ENCODE data around the gene ZNF837. TPM values are rescaled to one million over a fixed set of nuclear protein-coding genes. Genes with fewer than 3 reads are reported as not detected.
A peak's percentile ranks its signal among the peaks of the same experiment; 100 is the strongest.

ZNF837 gene
- total RNA-seq, 1 donor from 2014 or later, result 0.52 TPM

- Histone ChIP-seq H3K4me3 (ENCODE audit: low read length in 3 of 3) (peak within 1 kb of the TSS; percentile 84 to 100 (median 100)), H3K4me1 (ENCODE audit: control insufficient read depth in 3 of 3, insufficient read depth in 3 of 3, low read length in 3 of 3) (peaks cover 29 to 40% (median 30%) of the 10 kb centered on the region in 3 donors), H3K27me3 (ENCODE audit: control insufficient read depth in 3 of 3, insufficient read depth in 3 of 3, low read length in 3 of 3) (no peaks in the 10 kb centered on the region), H3K27ac (ENCODE audit: low read depth, low read length) (peak within 1 kb of the TSS; percentile 89), H3K36me3 (ENCODE audit: control insufficient read depth in 3 of 3, insufficient read depth in 3 of 3, low read length in 3 of 3) (peaks cover 4 to 10% (median 6%) of the 10 kb centered on the region in 3 donors), H3K9ac (ENCODE audit: low read depth in 1 of 3, low read length in 3 of 3) (peak within 1 kb of the TSS; percentile 80 to 98 (median 95)), H3K9me3 (ENCODE audit: control insufficient read depth in 3 of 3, low read length in 3 of 3) (no peaks in the 10 kb centered on the region)
Observed at GRCh38 chr19:58326914-58327726, 53.7 kb downstream of the ZNF837 start, which contains the start of gene ZSCAN22. TSS of gene ZSCAN22 (plus strand) at chr19:58326994. CDS start at chr19:58334803, 7,809 bp downstream.

DNA sequence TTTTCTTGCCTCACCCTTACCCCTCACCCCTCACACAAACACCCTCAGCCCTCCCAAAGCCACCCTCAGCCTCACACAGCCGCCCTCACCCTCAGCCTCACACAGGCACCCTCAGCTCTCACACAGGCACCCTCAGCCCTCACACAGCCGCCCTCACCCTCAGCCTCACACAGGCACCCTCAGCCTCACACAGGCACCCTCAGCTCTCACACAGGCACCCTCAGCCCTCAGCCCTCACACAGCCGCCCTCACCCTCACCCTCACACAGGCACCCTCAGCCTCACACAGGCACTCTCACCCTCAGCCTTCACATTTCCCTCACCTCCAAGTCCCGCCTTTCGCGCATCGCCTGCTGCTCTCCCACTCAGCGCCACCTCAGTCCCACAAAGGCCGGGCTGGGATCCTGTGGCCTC lies 54.3 kb downstream of the ZNF837 start:
- H3K9ac ChIP-seq (ENCODE audit: low read depth in 1 of 3, low read length in 3 of 3), result peak overlapping the region; percentile 80 to 98 (median 95)
- no peaks in the 10 kb centered on the region for H3K27me3 ChIP-seq (ENCODE audit: control insufficient read depth in 3 of 3, insufficient read depth in 3 of 3, low read length in 3 of 3)
- H3K36me3 ChIP-seq (ENCODE audit: control insufficient read depth in 3 of 3, insufficient read depth in 3 of 3, low read length in 3 of 3), result peaks cover 6 to 13% (median 7%) of the 10 kb centered on the region in 3 donors
- peak overlapping the region; percentile 89 for H3K27ac ChIP-seq (ENCODE audit: low read depth, low read length)
- no peaks in the 10 kb centered on the region for H3K9me3 ChIP-seq (ENCODE audit: control insufficient read depth in 3 of 3, low read length in 3 of 3)
- peak overlapping the region; percentile 84 to 100 (median 100) for H3K4me3 ChIP-seq (ENCODE audit: low read length in 3 of 3)
- H3K4me1 ChIP-seq (ENCODE audit: control insufficient read depth in 3 of 3, insufficient read depth in 3 of 3, low read length in 3 of 3), result peaks cover 29 to 40% (median 30%) of the 10 kb centered on the region in 3 donors

GRCh38 chr19:58325311-58326022 lies 55.4 kb downstream of the ZNF837 start:
- H3K9ac ChIP-seq (ENCODE audit: low read depth in 1 of 3, low read length in 3 of 3), result peak overlapping the region in 2 of 3 donors; percentile 80 to 98
- no peak overlapping the region for H3K27ac ChIP-seq (ENCODE audit: low read depth, low read length)
- H3K27me3 ChIP-seq (ENCODE audit: control insufficient read depth in 3 of 3, insufficient read depth in 3 of 3, low read length in 3 of 3), result no peaks in the 10 kb centered on the region
- peaks cover 29 to 39% (median 30%) of the 10 kb centered on the region in 3 donors for H3K4me1 ChIP-seq (ENCODE audit: control insufficient read depth in 3 of 3, insufficient read depth in 3 of 3, low read length in 3 of 3)
- peak overlapping the region; percentile 31 to 100 (median 84) for H3K4me3 ChIP-seq (ENCODE audit: low read length in 3 of 3)
- peaks cover 6 to 13% (median 9%) of the 10 kb centered on the region in 3 donors for H3K36me3 ChIP-seq (ENCODE audit: control insufficient read depth in 3 of 3, insufficient read depth in 3 of 3, low read length in 3 of 3)
- no peaks in the 10 kb centered on the region for H3K9me3 ChIP-seq (ENCODE audit: control insufficient read depth in 3 of 3, low read length in 3 of 3)

- no peaks in the 10 kb centered on the region for H3K27me3 ChIP-seq (ENCODE audit: control insufficient read depth in 3 of 3, insufficient read depth in 3 of 3, low read length in 3 of 3)
- no peak overlapping the region for H3K27ac ChIP-seq (ENCODE audit: low read depth, low read length)
- H3K4me1 ChIP-seq (ENCODE audit: control insufficient read depth in 3 of 3, insufficient read depth in 3 of 3, low read length in 3 of 3), result no peaks in the 10 kb centered on the region
- H3K9me3 ChIP-seq (ENCODE audit: control insufficient read depth in 3 of 3, low read length in 3 of 3), result no peaks in the 10 kb centered on the region
- no peak overlapping the region for H3K9ac ChIP-seq (ENCODE audit: low read depth in 1 of 3, low read length in 3 of 3)
- peaks cover 29 to 33% (median 29%) of the 10 kb centered on the region in 3 donors for H3K36me3 ChIP-seq (ENCODE audit: control insufficient read depth in 3 of 3, insufficient read depth in 3 of 3, low read length in 3 of 3)
- no peak overlapping the region for H3K4me3 ChIP-seq (ENCODE audit: low read length in 3 of 3)
Observed at GRCh38 chr19:58319241-58319640, 61.6 kb downstream of the ZNF837 start.

GRCh38 chr19:58318297-58318696 lies 62.5 kb downstream of the ZNF837 start:
- Histone ChIP-seq H3K4me3 (ENCODE audit: low read length in 3 of 3) (no peak overlapping the region), H3K4me1 (ENCODE audit: control insufficient read depth in 3 of 3, insufficient read depth in 3 of 3, low read length in 3 of 3) (no peaks in the 10 kb centered on the region), H3K27ac (ENCODE audit: low read depth, low read length) (no peak overlapping the region), H3K9ac (ENCODE audit: low read depth in 1 of 3, low read length in 3 of 3) (no peak overlapping the region), H3K27me3 (ENCODE audit: control insufficient read depth in 3 of 3, insufficient read depth in 3 of 3, low read length in 3 of 3) (no peaks in the 10 kb centered on the region), H3K9me3 (ENCODE audit: control insufficient read depth in 3 of 3, low read length in 3 of 3) (no peaks in the 10 kb centered on the region), H3K36me3 (ENCODE audit: control insufficient read depth in 3 of 3, insufficient read depth in 3 of 3, low read length in 3 of 3) (peaks cover 29 to 41% (median 36%) of the 10 kb centered on the region in 3 donors)

Small RNA genes lying within 50 kb of the gene (small RNA-seq; reads per million reads assigned to genes)
- gene MIR4754, result not detected
- 0.14 reads per million for gene MIR6806
- gene RNA5SP473, result not detected

Other genes starting within 250 kb of the ZNF837 start
- gene ZNF329, start 230.2 kb downstream of the ZNF837 start, total RNA-seq, result 16.2 TPM
- gene ZNF274, start 198.0 kb downstream of the ZNF837 start, total RNA-seq, result 11.0 TPM
- gene ZNF544, start 152.1 kb downstream of the ZNF837 start, total RNA-seq, result 26.1 TPM
- 6.3 TPM for gene ZNF8, start 102.1 kb downstream of the ZNF837 start, total RNA-seq
- gene ERVK3-1, start 75.7 kb downstream of the ZNF837 start, total RNA-seq, result 14.1 TPM
- gene ZSCAN22, start 54.0 kb downstream of the ZNF837 start, total RNA-seq, result 2.6 TPM
- gene A1BG, start 27.5 kb downstream of the ZNF837 start, total RNA-seq, result under 0.01 TPM
- 2.1 TPM for gene ZNF497, start 18.3 kb downstream of the ZNF837 start, total RNA-seq
- 3,737 TPM for gene RPS5, start 6.2 kb upstream of the ZNF837 start, total RNA-seq
- not detected for gene RNF225, start 14.6 kb upstream of the ZNF837 start, total RNA-seq
- 8.4 TPM for gene ZNF584, start 27.6 kb upstream of the ZNF837 start, total RNA-seq
- gene ZNF132, start 59.1 kb upstream of the ZNF837 start, total RNA-seq, result 9.9 TPM
- gene ZNF324B, start 70.6 kb upstream of the ZNF837 start, total RNA-seq, result 5.7 TPM
- gene ZNF324, start 86.0 kb upstream of the ZNF837 start, total RNA-seq, result 9.9 TPM
- gene ZNF446, start 95.3 kb upstream of the ZNF837 start, total RNA-seq, result 3.1 TPM
- gene SLC27A5, start 131.0 kb upstream of the ZNF837 start, total RNA-seq, result 3.1 TPM
- 3.7 TPM for gene ZBTB45, start 138.8 kb upstream of the ZNF837 start, total RNA-seq
- gene TRIM28, start 163.0 kb upstream of the ZNF837 start, total RNA-seq, result 277 TPM
- 68.9 TPM for gene CHMP2A, start 174.1 kb upstream of the ZNF837 start, total RNA-seq
- 73.6 TPM for gene UBE2M, start 177.6 kb upstream of the ZNF837 start, total RNA-seq
- 6.8 TPM for gene MZF1, start 192.3 kb upstream of the ZNF837 start, total RNA-seq